HG03280 (cell line): ENCODE data around the gene CRYBG2.
"Not testable (repeated sequence)": the region's sequence is repeated elsewhere in the genome, so short reads cannot be mapped to it uniquely, and the experiment has no call there.

Experiments
- ATAC-seq: cut with Tn5 transposase; IDR thresholded peaks from one replicate; pipeline ENCODE4 v1.9.1; 2021; ENCODE audit warnings: mild to moderate bottlenecking, moderate library complexity; ENCODE audit not compliant: unreplicated experiment

Gene CRYBG2

GRCh38 chr1:26324550-26324949, 29.4 kb downstream of the CRYBG2 start:
- ATAC-seq, result no peak

GRCh38 chr1:26323382-26323781, 30.5 kb downstream of the CRYBG2 start:
- ATAC-seq, result no peak

- no peak for ATAC-seq
Measured at GRCh38 chr1:26322042-26322331, 31.9 kb downstream of the CRYBG2 start.

GRCh38 chr1:26321315-26322041, 32.5 kb downstream of the CRYBG2 start:
- peak; percentile 34 for ATAC-seq

- no peak for ATAC-seq
Measured at GRCh38 chr1:26320896-26321295, 33.0 kb downstream of the CRYBG2 start.

GRCh38 chr1:26318338-26319064, 35.4 kb downstream of the CRYBG2 start:
- ATAC-seq, result no peak

GRCh38 chr1:26317612-26318337, 36.2 kb downstream of the CRYBG2 start, which contains the start of gene CD52:
Gene CD52, plus strand, starts transcription at chr1:26317958. Its CDS starts 60 bp downstream, at chr1:26318018.
- peak; percentile 55 for ATAC-seq

- no peak for ATAC-seq
Measured at GRCh38 chr1:26317146-26317545, 36.8 kb downstream of the CRYBG2 start.

GRCh38 chr1:26315874-26316850, 37.8 kb downstream of the CRYBG2 start:
- no peak for ATAC-seq

- no peak for ATAC-seq
Measured at GRCh38 chr1:26314501-26314900, 39.4 kb downstream of the CRYBG2 start.

GRCh38 chr1:26307966-26308899, 45.7 kb downstream of the CRYBG2 start:
- not testable (repeated sequence) for ATAC-seq

GRCh38 chr1:26307363-26307781, 46.6 kb downstream of the CRYBG2 start:
- no peak for ATAC-seq

GRCh38 chr1:26306290-26307229, 47.4 kb downstream of the CRYBG2 start, which contains the start of gene UBXN11:
Gene UBXN11, minus strand, starts transcription at chr1:26306636. Its CDS starts 3,753 bp downstream, at chr1:26302883.
- ATAC-seq, result peak; percentile 97

- ATAC-seq, result peak; percentile 7
Measured at GRCh38 chr1:26305667-26306289, 48.2 kb downstream of the CRYBG2 start.

GRCh38 chr1:26302733-26303405, 51.1 kb downstream of the CRYBG2 start:
- no peak for ATAC-seq

GRCh38 chr1:26300578-26301275, 53.2 kb downstream of the CRYBG2 start:
- ATAC-seq, result no peak

- no peak for ATAC-seq
Measured at GRCh38 chr1:26297791-26298124, 56.2 kb downstream of the CRYBG2 start.
